Stimulated activated CD8-positive, alpha-beta memory T cell treated with anti-CD3 and anti-CD28 coated beads, Interleukin-12 subunit alpha, Interleukin-12 subunit beta, amount 100 ng/mL, for 1 hour (primary cell): Measurements from ENCODE around the gene NAV1.
A peak's percentile ranks its signal among the peaks of the same experiment; 100 is the strongest.
"Not testable (repeated sequence)": the region's sequence is repeated elsewhere in the genome, so short reads cannot be mapped to it uniquely, and the experiment has no call there.

Experiments
- DNase-seq: peaks from one replicate; pipeline ENCODE4 v3.0.0-alpha.2; 2020; ENCODE audit warnings: low read depth

The NAV1 gene

DNA sequence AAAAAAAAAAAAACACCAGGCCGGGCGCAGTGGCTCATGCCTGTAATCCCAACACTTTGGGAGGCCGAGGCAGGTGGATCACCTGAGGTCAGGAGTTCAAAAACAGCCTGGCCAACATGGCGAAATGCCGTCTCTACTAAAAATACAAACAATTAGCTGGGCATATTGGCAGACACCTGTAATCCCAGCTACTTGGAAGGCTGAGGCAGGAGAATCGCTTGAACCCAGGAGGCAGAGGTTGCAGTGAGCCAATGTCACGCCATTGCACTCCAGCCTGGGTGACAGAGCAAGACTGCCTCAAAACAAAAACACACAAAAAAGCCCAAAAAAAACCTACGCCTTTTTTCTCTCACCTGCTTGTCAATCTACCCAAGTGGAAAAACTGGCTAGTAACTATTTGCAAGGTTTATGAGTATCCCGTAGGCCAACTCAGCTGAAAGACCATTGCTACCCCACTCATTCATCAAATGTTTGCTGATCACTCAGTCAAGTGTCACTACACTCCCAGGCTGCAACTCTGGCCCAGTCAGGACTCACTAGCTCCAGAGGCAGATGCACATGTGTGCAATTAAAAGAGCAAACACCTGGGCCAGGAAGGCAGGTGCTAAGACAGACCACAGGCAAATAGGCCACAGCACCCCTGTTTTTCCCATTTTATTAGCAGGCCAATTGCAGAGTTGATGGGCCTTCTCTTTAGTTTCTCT lies 34.0 kb upstream of the NAV1 start:
- DNase-seq = no peak

DNA sequence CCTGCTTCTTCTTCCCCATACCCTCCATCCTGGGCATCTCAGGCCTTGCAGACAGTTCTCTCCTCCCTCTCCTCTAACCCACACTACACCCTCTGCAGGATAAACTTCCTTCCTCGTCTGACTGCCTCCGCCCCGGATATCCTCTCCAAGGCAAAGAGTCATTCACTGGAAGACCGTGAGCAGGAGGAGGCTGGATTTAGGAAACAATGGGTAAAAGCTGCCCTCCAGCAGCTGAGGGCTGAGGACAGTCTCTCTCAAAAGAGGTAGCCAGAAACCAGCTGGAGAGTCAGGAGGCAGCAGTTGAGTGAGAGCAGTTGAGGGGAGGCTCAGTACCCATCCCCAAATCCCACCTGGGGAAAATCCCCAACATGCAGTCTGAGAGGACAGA lies 33.4 kb upstream of the NAV1 start:
- no peak for DNase-seq

DNA sequence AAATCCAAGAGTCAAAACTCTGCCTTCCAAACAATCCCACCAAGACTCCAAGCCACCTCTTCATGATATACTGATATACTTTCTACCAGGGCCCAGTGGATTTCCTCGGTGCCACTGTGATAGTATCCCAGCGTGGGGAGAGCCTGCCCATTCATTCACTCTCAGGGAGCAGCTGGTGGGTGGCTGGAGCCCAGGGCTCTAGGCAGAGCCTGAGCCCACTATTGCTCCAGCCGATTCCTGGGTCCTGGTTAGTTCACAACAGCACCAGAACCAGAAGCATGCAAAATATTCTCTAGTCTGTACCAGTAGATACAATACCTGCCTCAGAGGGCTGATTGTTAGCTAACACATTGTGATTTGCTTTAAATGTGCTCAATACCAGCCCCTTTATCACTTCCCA lies 32.8 kb upstream of the NAV1 start:
- no peak for DNase-seq

DNA sequence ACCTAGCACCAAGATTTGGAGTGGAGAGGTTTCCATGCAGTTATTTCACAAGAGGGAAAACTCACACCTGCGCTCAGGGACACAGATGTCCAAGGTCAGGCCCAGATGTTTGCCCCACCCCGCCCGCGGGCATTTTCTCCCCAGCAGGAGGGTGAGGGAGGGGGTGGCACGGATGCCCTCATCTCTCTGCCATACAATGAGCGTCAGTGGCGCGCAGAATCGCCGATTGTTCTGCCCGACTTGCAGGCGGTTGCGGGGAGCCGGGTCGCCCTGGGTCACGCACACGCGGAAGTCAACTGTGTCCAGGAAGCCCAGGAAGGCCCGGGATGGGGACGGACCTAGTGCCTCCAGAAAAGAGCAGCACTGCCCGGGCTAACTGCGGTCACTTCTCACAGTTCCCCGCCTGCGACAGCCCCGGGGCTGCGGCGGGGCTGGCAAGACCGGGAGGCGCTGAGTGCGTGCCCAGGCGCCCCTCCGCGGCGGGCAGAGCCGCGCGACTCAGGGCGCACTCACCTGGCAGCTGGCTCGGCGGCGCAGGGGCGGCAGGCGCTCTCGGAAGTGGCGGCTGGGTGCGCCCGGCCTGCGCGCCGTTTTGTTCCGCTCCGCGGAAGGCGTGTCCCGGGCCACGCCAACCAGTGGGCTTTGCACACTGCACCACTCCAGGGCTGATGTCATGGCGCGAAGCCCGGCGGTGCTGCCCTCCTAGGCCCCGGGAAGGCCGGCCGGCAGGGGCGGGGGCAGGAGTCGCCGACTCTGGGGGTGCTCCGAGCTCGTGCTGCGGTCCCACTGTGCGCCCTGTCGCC lies 32.2 kb upstream of the NAV1 start, which contains the start of gene CSRP1:
TSS of gene CSRP1 (minus strand) at position 567 of the 803 bp plus-strand sequence. CDS start 10,820 bp downstream, outside the sequence.
- peak; percentile 67 for DNase-seq

DNA sequence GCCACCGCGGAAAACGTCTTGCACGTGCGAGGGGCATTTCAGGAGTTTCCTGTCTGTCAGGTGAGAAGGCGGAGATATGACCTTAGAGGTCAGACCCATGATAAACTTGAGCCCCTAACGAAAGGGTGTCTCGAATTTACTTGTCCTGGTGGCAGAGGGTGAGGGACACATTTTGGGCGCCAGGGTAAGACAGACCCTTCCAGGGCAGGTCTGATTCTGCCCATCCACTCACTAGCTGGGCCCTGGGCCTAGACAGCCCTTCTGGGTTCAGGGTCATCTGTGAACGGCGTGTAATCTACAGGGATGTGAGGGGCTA lies 31.6 kb upstream of the NAV1 start:
- no peak for DNase-seq

DNA sequence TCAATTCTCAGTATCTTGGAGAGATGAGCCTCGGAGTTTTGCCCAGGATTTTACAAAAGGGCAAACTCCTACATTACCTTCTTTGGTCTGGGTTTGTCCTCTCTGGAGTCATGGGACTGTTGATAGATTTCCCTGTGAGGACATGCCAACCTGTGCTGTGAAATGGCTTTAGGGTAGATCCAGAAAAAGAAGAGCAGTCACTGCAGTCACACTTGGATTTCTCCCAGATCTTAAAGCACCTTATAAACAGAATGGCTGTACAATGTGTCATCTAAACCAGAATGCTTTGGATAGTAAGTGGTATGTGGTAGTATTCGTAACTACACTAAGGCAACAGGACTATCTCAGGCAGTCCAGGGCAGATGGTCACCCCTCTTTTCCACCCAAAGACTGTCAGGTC lies 30.1 kb upstream of the NAV1 start:
- no peak for DNase-seq

DNA sequence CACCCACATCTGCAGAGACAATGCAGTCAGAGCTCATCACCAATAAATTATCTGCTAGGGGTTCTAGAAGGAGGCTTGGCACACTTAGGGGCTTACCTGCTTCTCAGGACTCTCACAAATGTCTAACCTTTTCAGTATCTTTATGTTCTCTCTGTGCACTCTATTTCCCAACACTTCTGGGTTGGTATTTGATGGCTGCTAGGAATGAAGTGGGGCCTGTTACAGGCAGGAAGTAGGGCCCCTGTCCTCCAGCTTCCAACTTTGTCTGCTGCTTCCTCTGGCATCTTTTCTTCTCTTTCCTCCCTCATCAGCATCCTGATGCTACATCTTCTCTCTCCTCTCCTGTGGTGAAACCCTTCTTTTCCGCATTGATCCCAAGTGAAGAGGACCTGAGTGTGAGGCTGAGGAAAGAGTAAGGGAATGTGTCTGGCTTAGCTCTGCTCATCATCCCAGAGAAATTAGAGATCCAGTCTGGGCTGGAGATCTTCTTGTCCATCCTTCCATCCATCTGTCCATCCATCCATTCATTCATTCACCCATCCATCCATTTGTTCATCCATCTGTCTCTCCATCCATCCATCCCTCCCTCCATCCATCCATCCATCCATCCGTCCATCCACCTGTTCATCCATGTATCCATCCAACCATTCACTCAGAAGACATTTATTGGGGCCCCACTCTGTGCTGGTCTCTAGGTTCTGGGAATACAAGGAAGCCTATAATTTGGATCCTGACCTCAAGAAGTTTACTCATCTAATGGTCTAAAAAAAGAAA lies 29.1 kb upstream of the NAV1 start:
- no peak for DNase-seq

DNA sequence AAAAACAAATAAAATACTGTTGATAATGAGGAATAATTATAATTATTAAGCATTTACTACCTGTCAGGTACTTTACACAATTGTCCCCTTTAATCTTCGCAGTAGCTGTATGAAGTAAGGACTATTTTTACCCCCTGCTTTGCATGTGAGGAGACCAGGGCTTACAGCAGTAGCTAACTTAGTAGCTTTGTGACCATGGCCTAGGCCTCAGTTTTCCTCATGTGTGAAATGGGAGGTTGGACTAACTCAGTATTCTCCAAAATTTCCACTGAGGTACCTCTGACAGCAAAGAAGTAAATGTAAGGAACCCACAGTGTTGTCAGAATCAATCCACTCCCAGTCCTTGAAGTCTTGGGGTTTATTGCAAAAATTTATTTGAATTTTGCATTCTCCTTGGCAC lies 28.2 kb upstream of the NAV1 start:
- no peak for DNase-seq

DNA sequence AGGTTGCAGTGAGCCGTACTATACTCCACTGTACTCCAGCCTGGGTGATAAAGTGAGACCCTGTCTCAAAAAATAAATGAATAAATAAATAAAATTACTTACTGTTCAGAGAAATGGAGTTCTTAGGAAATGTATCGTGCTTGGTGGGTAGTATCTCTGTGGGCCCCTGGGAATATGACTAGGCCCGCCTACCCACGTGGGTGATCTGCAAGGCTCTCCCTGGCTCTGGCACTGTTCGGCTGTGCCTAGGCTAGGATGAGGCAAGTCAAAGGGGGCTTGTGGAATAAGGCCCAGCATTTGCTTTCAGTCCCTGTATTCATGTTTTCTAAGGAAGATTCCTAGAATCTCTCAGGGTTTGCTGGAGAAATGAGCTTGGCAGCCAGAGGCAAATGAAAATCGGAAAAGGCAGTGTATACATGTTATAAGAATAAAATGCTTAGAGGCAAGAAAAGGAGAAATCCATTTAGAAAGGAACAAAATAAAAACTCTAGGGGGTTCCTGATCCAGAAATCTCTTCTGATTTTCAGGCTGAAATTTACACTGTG lies 27.5 kb upstream of the NAV1 start:
- DNase-seq = no peak

DNA sequence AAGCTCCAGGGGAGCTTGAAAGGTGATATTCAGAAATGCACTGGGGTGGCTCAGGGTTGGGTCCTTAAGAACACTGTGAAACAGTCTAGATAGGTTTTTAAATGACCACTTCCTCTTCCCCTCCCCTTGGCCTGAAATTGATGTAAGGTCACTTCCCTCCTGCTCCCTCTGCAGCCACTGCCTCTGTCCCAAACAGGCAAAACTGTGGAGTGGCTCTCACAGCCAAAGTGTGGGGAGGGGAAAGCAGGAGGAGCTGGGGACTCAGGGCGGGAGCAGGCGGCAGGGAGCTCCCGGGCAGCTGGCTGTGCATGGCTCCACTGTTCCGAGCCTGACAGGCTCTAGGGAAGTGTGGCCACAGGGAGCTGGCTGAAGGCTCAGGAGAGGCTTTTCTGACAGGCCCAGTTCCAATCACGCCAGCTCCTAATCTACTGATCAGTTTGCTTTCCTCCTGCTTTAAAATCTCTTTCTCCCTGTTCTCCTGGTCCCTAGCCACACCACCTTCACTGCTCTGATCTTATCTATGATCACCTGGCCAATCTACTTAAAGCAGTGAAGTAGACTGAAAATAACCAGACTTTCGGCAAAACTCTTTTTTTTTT lies 26.9 kb upstream of the NAV1 start:
- DNase-seq = no peak

DNA sequence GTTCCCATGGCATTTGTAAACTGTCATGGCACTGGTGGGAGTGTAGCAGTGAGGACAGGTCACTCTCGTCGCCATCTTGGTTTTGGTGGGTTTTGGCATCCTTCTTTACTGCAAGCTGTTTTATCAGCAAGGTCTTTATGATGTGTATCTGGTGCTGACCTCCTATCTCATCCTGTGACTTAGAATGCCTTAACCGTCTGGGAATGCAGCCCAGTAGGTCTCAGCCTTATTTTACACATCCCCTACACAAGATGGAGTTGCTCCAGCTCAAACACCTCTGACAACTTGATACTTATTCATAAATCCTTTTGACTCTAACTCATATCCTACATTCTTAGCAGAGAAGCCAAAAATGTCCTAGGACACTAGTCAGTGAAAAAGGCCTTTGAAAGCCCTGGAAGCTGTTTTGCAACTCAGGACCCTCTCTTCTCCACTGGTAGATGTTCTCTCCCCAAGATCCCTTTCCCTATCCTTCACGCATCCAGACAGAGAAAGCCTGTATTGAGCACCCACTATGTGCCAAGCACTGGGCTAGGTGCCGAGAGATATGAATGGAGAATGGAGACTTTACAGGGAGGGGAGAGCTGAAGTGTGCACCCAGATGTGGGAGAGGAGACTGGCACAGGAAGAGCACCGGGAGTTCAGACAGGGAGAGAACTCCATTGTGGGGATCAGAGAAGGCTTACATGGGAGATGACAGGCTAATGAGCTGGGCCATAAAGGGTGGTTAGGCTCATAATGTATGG lies 25.3 kb upstream of the NAV1 start:
- no peak for DNase-seq

DNA sequence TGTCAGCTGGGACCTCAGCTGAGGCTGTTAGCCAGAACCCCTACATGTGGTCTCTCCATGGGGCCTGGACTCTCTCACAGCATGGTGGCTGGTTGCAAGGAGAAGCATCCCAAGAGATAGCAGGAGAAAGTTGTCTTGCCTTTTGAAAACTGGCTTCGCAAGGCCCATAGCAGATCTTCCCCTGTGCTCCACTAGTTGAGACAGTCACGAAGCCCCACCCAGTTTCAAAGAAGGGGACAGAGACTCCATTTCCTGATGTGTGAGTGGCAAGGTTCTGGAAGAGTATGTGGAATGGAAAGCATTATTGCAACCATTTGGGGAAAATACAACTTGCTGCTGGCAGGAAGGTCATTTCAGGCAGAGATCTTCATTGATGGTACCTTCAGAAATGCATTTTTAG lies 24.5 kb upstream of the NAV1 start:
- DNase-seq = no peak

DNA sequence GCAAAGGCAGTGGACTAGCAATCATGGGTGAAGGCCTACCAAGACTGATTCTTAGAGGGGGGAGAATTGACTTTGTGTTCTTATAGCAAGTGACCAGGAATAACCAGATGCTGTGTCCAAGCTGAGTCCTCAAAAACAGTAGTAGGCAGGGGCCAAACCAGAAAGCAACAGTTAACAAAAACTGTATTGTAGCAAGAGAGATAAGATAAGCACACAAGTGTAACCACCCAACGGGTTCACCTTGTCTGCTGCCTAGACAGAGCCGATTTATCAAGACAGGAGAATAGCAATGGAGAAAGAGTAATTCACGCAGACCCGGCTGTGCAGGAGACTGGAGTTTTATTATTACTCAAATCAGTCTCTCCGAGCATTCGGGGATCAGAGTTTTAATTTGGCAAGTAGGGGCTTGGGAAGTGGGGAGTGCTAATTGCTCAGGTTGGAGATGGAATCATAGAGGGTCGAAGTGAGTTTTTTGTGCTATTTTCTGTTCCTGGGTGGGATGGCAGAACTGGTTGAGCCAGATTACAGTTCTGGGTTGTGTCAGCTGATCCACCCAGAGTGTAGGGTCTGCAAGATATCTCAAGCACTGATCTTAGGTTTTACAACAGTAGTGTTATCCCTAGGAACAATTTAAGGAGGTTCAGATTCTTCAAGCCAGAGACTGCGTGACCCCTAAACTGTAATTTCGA lies 23.7 kb upstream of the NAV1 start:
- no peak for DNase-seq

DNA sequence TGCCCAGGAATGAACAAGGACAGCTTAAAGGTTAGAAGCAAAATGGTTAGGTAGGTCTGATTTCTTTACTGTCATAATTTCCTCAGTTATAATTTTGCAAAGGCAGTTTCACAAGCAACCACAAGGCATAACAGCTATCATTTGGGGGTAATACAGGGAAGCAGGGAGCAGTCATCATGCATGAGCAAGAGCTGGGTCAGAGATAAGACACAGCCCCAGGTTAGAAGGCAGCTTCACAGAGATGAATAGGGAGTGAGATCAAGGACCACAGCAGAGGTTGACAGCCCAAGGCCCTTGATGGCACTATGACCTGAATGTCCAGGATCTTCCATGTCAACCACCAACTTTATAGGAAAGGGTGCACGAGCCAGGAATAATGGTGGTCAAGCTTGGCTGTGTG lies 23.0 kb upstream of the NAV1 start:
- DNase-seq = no peak

DNA sequence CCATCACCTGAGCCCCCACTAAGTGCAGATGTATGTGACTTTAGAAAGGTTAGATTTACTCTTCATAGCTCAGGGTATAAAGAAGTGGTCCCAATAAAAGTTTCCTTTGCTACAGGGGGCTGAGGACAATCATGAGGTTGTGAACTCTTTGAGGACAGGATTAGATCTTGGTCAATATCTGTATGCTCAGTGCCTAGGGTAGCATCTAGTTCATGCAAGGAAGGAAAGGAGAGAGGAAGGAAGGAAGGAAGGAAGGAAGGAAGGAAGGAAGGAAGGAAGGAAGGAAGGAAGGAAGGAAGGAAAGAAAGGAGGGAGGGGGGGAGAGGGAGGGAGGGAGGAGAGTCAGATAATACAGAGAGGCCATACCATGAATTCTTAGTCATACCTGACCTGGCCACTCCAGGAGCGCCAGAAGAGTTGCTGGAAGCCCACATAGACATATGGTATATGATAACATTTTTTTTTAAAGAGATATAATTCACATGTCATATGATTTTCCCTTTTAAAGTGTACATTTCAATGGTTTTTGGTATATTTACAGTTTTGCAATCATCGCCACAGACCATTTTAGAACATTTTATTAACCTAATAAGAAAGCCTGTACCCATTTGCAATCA lies 22.3 kb upstream of the NAV1 start:
- no peak for DNase-seq

DNA sequence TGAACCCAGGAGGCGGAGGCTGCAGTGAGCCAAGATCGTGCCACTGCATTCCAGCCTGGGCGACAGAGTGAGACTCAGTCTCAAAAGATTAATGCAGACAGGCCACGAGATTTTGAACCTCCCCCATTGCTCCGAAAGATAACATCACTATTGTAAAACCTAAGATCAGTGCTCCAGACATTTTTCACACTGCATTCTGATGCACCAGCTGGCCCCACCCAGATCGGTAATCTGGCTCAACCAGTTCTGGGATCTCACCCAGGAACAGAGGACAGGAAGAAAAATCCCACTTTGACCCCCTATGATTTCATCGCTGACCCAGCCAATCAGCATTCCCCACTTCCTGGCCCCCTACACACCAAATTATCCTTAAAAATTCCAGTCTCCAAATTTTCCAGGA lies 21.3 kb upstream of the NAV1 start:
- DNase-seq = no peak

DNA sequence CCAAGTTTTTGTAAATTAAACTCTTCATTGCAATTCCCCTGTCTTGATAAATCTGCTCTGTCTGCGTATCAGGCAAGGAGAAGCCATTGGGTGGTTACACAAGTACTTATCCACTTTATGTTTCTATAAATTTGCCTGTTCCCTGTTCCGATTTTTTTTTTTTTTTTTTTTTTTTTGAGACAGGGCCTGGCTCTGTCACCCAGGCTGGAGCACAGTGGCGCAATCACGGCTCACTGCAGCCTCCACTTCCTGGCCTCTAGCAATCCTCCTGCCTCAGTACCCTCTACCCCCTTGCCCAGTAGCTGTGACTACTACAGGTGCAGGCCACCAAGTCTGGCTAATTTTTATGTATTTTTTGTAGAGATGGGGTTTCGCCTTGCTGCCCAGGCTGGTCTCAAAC lies 20.9 kb upstream of the NAV1 start:
- no peak for DNase-seq

DNA sequence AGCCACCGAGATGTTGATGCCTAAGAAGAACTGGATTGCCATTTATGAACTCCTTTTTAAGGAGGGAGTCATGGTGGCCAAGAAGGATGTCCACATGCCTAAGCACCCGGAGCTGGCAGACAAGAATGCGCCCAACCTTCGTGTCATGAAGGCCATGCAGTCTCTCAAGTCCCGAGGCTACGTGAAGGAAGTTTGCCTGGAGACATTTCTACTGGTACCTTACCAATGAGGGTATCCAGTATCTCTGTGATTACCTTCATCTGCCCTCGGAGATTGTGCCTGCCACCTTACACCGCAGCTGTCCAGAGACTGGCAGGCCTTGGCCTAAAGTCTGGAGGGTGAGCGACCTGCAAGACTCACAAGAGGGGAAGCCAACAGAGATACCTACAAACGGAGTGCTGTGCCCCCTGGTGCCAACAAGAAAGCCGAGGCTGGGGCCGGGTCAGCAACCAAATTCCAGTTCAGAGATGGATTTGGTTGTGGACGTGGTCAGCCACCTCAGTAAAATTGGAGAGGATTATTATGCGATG lies 18.8 kb upstream of the NAV1 start:
- not testable (repeated sequence) for DNase-seq

DNA sequence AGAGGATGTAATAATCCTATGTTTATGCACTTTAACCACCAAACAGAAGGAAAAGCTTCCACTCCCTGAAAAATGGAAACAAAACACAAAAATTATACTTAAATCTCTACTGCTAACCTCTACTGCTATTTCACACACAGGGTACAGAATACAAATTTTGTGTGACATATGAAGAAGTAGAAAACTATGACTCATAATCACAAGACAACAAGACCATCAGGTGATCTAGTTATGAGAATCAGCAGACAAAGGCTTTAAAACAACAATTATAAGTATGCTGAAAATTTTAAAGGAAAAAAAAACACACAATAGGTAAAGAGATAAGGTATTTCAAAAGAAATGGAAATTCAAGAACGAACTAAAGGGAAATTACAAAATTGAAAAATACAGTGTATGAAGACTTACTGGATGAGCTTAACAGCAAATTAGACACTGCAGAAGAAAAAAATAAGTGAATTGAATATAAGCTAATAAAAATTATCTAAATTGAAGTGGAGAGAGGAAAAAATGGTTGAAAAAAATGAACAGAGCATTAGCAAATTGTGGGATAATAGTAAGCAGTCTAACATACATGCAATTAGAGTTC lies 13.6 kb upstream of the NAV1 start:
- DNase-seq = no peak

DNA sequence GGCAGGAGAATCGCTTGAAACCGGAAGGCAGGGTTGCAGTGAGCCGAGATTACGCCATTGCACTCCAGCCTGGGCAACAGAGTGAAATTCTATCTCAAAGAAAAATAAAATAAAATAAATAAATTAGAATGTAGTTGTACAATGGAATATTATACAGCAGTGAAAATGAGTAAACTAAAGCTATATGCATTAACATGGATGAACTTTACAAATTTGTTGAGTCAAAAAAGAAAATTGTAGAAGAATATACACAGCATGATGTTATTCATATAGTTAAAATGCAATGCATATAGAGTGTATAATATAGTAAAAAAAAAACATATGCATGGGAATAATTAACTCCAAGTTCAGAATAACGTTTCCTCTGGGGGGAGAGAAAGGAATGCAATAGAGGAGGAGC lies 11.0 kb upstream of the NAV1 start:
- no peak for DNase-seq
